Measurements from ENCODE around the gene TOPAZ1.
A peak's percentile ranks its signal among the peaks of the same experiment; 100 is the strongest.

Gene TOPAZ1

DNA sequence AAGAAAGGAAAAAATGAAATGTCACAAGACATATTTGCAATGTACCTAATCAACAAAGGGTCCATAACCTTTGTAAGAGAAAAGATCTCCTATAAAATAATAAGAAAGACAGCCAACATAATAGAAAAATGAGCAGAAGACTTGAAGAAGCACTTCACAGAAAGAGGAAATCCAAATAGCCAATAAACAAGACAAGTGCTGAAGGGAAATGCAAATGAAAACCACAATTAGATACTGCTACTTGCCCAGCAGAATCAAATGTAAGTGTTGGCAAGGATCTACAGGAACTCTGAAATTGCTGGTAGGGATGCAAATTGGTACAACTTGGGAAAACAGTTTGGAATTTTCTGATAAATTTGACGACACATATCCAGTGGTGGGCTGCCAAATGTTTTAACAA, 15.1 kb upstream of the TOPAZ1 start:
- Histone ChIP-seq H3K4me1 (ENCODE audit: control insufficient read depth, insufficient read depth, low read length) (no peaks in the 10 kb centered on the region), H3K9me3 (ENCODE audit: control insufficient read depth, insufficient read depth, low read length) (no peaks in the 10 kb centered on the region), H3K27ac (ENCODE audit: low read length) (no peak overlapping the region), H3K4me3 (ENCODE audit: low read length) (no peak overlapping the region), H3K36me3 (ENCODE audit: control insufficient read depth, insufficient read depth, low read length) (no peaks in the 10 kb centered on the region), H3K27me3 (ENCODE audit: control insufficient read depth, insufficient read depth, low read length) (no peaks in the 10 kb centered on the region)
- DNase-seq (ENCODE audit: low read depth, low spot score) = no peak
- no CpG with 5 or more reads among the region's 1 CpG for WGBS (ENCODE audit: insufficient coverage, insufficient read length)

DNA sequence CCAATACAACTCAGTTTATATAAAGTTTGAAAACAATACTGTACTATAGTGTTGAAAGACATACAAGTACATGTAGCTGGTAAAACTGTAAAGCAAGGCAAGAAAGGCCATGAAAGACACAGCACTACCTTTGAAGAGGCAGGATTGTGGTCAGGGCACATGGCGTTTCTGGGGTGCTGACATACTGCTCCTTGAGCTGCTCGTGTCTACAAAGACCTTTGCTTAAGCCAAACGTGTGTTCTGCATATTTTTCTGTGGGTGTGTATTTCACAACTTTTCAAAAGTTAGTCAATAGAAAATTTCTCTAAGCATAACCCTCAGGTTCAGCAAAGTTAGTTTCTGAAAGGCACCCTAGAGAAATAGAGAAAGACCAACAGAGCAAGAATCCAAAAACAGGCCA, 14.1 kb upstream of the TOPAZ1 start:
- H3K4me3 ChIP-seq (ENCODE audit: low read length) = no peak overlapping the region
- no CpG with 5 or more reads among the region's 3 CpGs for WGBS (ENCODE audit: insufficient coverage, insufficient read length)
- H3K27ac ChIP-seq (ENCODE audit: low read length) = no peak overlapping the region
- DNase-seq (ENCODE audit: low read depth, low spot score) = no peak
- no peaks in the 10 kb centered on the region for H3K9me3 ChIP-seq (ENCODE audit: control insufficient read depth, insufficient read depth, low read length)
- no peaks in the 10 kb centered on the region for H3K27me3 ChIP-seq (ENCODE audit: control insufficient read depth, insufficient read depth, low read length)
- H3K4me1 ChIP-seq (ENCODE audit: control insufficient read depth, insufficient read depth, low read length) = no peaks in the 10 kb centered on the region
- no peaks in the 10 kb centered on the region for H3K36me3 ChIP-seq (ENCODE audit: control insufficient read depth, insufficient read depth, low read length)

DNA sequence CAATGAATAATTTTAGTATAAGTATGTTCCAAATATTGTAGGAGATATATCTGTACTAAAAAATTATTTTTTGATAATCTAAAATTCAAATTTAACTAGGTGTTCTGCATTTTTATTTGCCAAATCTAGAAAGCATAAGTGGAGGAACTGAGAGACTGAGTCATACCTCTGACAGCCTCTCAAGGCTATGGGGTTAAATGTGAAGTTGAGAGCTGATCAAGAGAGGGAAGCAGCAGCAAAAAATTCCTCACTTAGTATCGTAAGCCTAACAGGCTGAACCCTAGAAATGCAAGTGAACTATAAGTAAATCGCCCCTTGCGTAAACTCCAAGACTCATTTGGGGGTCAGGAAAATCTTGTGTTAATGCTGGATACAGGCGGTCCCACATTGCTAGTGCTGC, 12.8 kb upstream of the TOPAZ1 start:
- no peaks in the 10 kb centered on the region for H3K9me3 ChIP-seq (ENCODE audit: control insufficient read depth, insufficient read depth, low read length)
- DNase-seq (ENCODE audit: low read depth, low spot score) = no peak

DNA sequence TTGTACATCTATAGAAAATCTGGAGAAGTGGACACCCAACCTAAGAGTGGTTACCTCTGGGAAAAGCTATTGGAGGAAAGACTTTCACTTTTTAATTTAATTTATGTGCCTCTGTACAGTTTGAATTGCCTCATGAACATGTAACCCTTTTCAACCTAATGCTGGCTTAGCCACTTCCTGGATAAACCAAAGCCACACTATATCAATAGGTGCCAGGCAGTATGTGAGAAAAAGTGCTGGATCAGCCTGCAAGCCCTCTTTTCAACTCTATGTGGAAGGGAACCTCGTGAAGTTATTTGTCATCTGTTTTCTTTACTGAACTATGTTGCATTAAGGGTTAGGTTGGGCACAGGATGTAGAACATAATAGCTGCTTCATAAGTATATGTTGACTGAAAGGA, 9.3 kb upstream of the TOPAZ1 start:
- no peak for DNase-seq (ENCODE audit: low read depth, low spot score)
- H3K27ac ChIP-seq (ENCODE audit: low read length) = no peak overlapping the region
- H3K4me1 ChIP-seq (ENCODE audit: control insufficient read depth, insufficient read depth, low read length) = no peaks in the 10 kb centered on the region
- WGBS (ENCODE audit: insufficient coverage, insufficient read length) = no CpG with 5 or more reads among the region's 1 CpG
- no peak overlapping the region for H3K4me3 ChIP-seq (ENCODE audit: low read length)
- no peaks in the 10 kb centered on the region for H3K9me3 ChIP-seq (ENCODE audit: control insufficient read depth, insufficient read depth, low read length)
- H3K27me3 ChIP-seq (ENCODE audit: control insufficient read depth, insufficient read depth, low read length) = no peaks in the 10 kb centered on the region
- no peaks in the 10 kb centered on the region for H3K36me3 ChIP-seq (ENCODE audit: control insufficient read depth, insufficient read depth, low read length)

More for the DNA sequence above, 12.8 kb upstream of the TOPAZ1 start:
- no peaks in the 10 kb centered on the region for H3K4me1 ChIP-seq (ENCODE audit: control insufficient read depth, insufficient read depth, low read length)
- H3K27me3 ChIP-seq (ENCODE audit: control insufficient read depth, insufficient read depth, low read length) = no peaks in the 10 kb centered on the region
- WGBS (ENCODE audit: insufficient coverage, insufficient read length) = no CpG with 5 or more reads among the region's 4 CpGs
- H3K27ac ChIP-seq (ENCODE audit: low read length) = no peak overlapping the region
- no peak overlapping the region for H3K4me3 ChIP-seq (ENCODE audit: low read length)
- H3K36me3 ChIP-seq (ENCODE audit: control insufficient read depth, insufficient read depth, low read length) = no peaks in the 10 kb centered on the region

DNA sequence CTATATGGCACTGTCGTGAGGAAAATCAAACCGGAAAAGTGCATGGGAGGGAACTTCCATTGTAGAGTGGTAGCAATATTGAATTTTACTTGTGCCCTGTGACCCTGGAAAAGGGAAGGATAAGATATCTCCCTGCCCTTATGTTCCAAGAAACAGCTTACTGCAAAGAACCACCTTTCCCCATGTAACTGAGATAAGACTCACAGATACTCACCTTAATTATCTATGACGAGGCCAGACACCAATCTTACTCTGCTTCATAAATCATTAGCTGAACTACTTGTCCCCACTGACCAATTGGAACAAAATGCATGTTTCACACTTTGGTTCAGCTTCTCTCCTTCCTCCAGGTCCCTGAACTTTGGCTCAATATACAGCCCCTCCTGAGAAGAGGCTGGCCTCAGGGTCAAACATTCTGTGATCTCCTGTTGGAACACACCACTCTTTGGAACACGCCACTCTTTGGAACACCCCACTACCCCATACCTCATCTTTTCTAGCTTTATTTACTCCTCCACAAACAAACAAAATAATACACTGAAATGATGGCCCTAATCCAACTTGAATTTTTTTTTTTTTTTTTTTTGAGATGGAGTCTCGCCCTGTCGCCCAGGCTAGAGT, 6.9 kb upstream of the TOPAZ1 start:
- no peak overlapping the region for H3K27ac ChIP-seq (ENCODE audit: low read length)
- DNase-seq (ENCODE audit: low read depth, low spot score) = no peak
- H3K4me1 ChIP-seq (ENCODE audit: control insufficient read depth, insufficient read depth, low read length) = no peaks in the 10 kb centered on the region
- H3K9me3 ChIP-seq (ENCODE audit: control insufficient read depth, insufficient read depth, low read length) = no peaks in the 10 kb centered on the region
- H3K27me3 ChIP-seq (ENCODE audit: control insufficient read depth, insufficient read depth, low read length) = no peaks in the 10 kb centered on the region
- H3K4me3 ChIP-seq (ENCODE audit: low read length) = no peak overlapping the region
- WGBS (ENCODE audit: insufficient coverage, insufficient read length) = no CpG with 5 or more reads among the region's 6 CpGs
- no peaks in the 10 kb centered on the region for H3K36me3 ChIP-seq (ENCODE audit: control insufficient read depth, insufficient read depth, low read length)

DNA sequence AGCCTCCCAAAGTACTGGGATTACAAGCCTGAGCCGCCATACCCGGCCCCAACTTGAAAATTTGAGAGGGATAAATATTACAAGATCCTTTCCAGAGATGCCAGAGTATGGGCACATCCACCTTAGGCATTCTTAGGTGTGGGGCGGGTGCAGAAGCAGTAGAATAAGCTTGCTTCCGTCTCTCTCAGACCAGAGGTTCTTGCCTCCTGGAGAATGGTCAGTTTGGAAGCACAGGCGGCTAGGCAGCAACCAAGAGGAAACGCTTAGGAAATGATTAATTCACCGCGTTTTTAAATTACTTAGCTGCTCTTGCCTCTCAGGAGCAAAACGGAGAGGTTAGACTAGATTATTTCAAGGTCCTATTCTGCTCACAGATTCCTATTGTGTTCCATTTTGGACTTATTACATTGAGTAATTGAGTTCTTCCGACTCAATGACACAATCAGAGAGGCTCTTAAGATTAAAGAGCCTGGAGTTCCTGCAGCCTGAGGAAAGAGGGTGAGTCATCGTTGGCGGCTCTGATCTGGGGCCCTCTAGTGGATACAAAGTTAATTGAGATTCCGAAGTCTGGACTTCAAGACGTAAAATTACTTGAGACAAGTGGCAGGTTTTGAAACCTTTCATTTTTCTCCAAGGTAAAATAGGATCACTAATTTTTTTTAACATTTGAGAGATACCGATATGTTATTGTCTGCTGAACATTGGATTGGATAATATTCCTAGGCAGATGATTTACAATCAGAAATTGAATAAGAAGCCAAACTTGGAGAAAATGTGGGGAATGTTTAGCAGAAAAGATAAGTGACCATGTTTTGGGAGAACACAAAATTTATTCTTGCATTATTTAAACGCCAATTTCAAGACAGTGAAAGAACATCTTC, 5.8 kb upstream of the TOPAZ1 start:
- no peaks in the 10 kb centered on the region for H3K4me1 ChIP-seq (ENCODE audit: control insufficient read depth, insufficient read depth, low read length)
- no peaks in the 10 kb centered on the region for H3K36me3 ChIP-seq (ENCODE audit: control insufficient read depth, insufficient read depth, low read length)
- DNase-seq (ENCODE audit: low read depth, low spot score) = peak; percentile 20
- no CpG with 5 or more reads among the region's 16 CpGs for WGBS (ENCODE audit: insufficient coverage, insufficient read length)
- no peaks in the 10 kb centered on the region for H3K27me3 ChIP-seq (ENCODE audit: control insufficient read depth, insufficient read depth, low read length)
- no peak overlapping the region for H3K4me3 ChIP-seq (ENCODE audit: low read length)
- no peaks in the 10 kb centered on the region for H3K9me3 ChIP-seq (ENCODE audit: control insufficient read depth, insufficient read depth, low read length)
- no peak overlapping the region for H3K27ac ChIP-seq (ENCODE audit: low read length)

DNA sequence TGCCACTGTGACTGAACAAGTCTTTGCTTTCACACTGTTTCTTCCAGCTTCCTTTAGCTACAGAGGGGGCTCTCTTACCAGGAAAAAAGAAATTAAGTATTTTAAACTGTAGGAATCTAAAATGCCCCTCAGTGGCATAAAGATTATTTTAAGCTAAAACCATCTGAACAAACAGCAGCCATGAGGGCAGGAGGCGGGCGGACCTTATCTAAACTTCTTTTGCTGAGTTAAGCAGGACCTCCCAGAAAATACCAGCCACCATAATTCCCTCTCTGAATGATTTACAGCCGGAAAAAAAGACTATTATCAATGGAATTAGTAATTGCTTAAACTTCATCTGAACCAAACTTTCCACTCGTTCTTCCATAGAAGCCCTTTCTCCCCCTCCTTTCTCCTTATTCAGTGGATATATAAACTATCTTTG, 5.2 kb upstream of the TOPAZ1 start:
- H3K9me3 ChIP-seq (ENCODE audit: control insufficient read depth, insufficient read depth, low read length) = no peaks in the 10 kb centered on the region

DNA sequence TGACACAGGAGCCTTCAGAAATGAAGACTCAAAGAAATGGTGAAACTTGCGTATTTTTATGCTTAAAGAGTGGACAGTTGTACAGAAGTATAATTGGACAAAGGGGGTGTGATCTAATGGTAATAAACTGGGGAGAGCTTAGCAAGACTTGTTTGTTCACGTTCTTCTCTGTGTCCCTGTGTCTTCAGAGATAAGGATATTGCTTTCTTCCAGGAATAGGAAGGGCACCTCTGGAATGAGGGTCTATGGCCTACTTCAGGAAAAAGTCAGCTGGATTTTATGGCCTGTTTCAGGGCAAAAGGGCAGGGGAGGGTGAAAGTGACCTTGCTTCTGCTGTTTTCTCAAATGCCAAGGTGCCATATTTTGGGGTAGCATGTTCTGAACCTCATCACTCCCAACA, 4.5 kb upstream of the TOPAZ1 start:
- Histone ChIP-seq H3K9me3 (ENCODE audit: control insufficient read depth, insufficient read depth, low read length) (no peaks in the 10 kb centered on the region), H3K4me3 (ENCODE audit: low read length) (no peak overlapping the region), H3K4me1 (ENCODE audit: control insufficient read depth, insufficient read depth, low read length) (no peaks in the 10 kb centered on the region), H3K27ac (ENCODE audit: low read length) (no peak overlapping the region), H3K36me3 (ENCODE audit: control insufficient read depth, insufficient read depth, low read length) (no peaks in the 10 kb centered on the region), H3K27me3 (ENCODE audit: control insufficient read depth, insufficient read depth, low read length) (no peaks in the 10 kb centered on the region)
- DNase-seq (ENCODE audit: low read depth, low spot score) = no peak
- no CpG with 5 or more reads among the region's 2 CpGs for WGBS (ENCODE audit: insufficient coverage, insufficient read length)

More for the DNA sequence above, 5.2 kb upstream of the TOPAZ1 start:
- DNase-seq (ENCODE audit: low read depth, low spot score) = no peak
- Histone ChIP-seq H3K27ac (ENCODE audit: low read length) (no peak overlapping the region), H3K36me3 (ENCODE audit: control insufficient read depth, insufficient read depth, low read length) (no peaks in the 10 kb centered on the region), H3K4me1 (ENCODE audit: control insufficient read depth, insufficient read depth, low read length) (no peaks in the 10 kb centered on the region), H3K4me3 (ENCODE audit: low read length) (no peak overlapping the region), H3K27me3 (ENCODE audit: control insufficient read depth, insufficient read depth, low read length) (no peaks in the 10 kb centered on the region)
- WGBS (ENCODE audit: insufficient coverage, insufficient read length) = no CpG with 5 or more reads among the region's 4 CpGs

DNA sequence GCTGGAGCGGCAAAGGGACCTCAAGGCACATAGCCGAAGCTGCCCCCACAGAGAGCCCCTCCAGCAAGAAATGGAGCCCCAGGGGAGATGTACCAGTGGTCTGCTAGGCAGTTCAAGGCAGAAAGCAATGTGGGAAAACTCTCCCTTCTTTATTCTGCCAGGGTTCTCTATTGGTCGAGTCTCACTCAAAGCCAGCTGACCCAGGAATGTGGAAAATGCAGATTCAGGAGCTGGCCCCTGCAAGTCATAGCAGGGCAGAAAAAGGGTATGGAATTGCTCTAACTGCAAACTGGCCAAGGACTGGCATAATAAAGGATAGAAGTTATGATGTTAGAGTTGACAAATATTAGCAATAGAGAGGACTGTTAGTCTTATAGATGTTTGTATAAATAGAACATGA, 4.0 kb upstream of the TOPAZ1 start:
- Histone ChIP-seq H3K36me3 (ENCODE audit: control insufficient read depth, insufficient read depth, low read length) (no peaks in the 10 kb centered on the region), H3K4me3 (ENCODE audit: low read length) (no peak overlapping the region), H3K27me3 (ENCODE audit: control insufficient read depth, insufficient read depth, low read length) (no peaks in the 10 kb centered on the region), H3K9me3 (ENCODE audit: control insufficient read depth, insufficient read depth, low read length) (no peaks in the 10 kb centered on the region), H3K4me1 (ENCODE audit: control insufficient read depth, insufficient read depth, low read length) (no peaks in the 10 kb centered on the region), H3K27ac (ENCODE audit: low read length) (no peak overlapping the region)
- DNase-seq (ENCODE audit: low read depth, low spot score) = no peak
- no CpG with 5 or more reads among the region's 3 CpGs for WGBS (ENCODE audit: insufficient coverage, insufficient read length)

DNA sequence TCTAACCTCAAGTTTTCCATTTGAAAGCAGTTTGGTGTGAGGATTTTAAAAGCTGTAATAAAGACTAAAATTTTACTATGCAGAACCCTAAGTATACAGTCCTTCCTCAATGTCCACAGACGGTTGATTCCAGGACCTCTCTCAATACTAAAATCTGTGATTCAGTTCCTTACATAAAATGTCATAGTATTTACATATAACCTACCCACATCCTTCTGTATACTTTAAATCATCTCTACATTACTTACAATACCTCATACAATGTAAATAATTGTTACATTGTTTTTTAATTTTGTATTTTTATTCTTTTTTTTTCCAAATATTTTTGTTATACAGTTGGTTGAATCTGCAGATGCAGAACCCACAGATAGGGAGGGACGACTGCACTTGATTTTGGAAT, 2.8 kb upstream of the TOPAZ1 start:
- DNase-seq (ENCODE audit: low read depth, low spot score) = no peak
- H3K9me3 ChIP-seq (ENCODE audit: control insufficient read depth, insufficient read depth, low read length) = no peaks in the 10 kb centered on the region
- no peaks in the 10 kb centered on the region for H3K27me3 ChIP-seq (ENCODE audit: control insufficient read depth, insufficient read depth, low read length)
- H3K27ac ChIP-seq (ENCODE audit: low read length) = no peak overlapping the region
- H3K4me1 ChIP-seq (ENCODE audit: control insufficient read depth, insufficient read depth, low read length) = no peaks in the 10 kb centered on the region
- no peak overlapping the region for H3K4me3 ChIP-seq (ENCODE audit: low read length)
- no peaks in the 10 kb centered on the region for H3K36me3 ChIP-seq (ENCODE audit: control insufficient read depth, insufficient read depth, low read length)
- WGBS (ENCODE audit: insufficient coverage, insufficient read length) = no CpG with 5 or more reads among the region's 2 CpGs
